Measurements from ENCODE around the gene MDFI.

The MDFI gene

DNA sequence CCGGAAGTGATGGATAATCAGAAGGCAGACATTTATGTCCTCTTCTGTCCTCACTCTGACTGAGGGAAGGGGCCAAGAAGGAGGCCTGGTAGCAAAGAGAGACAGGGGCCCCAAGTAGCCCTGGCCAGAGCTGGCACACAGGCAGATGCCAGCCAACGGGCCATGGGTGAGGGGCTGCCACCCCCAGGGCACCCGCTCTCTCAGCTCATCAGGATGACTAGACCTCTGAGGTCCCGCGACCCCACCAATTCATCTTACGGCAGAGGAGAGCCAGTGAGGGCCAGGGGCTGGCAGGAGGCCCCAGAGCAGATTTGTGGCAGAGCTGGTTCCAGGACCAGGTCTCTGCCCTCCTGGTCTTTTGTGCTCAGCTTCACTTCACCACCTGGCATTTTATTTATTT is 43.1 kb upstream of the MDFI start:
- Histone ChIP-seq H3K9ac (ENCODE audit: low read length) (no peak overlapping the region), H3K9me2 (ENCODE audit: low read depth, low read length) (no peaks in the 10 kb centered on the region), H2AFZ (ENCODE audit: low read length) (no peak overlapping the region), H3K9me3 (ENCODE audit: low read length) (no peaks in the 10 kb centered on the region), H3K79me2 (ENCODE audit: insufficient read depth, low read length) (no peaks in the 10 kb centered on the region), H3K36me3 (ENCODE audit: insufficient read depth, low read length) (no peaks in the 10 kb centered on the region), H3K27ac (ENCODE audit: low read depth, low read length, poor library complexity, severe bottlenecking) (no peak overlapping the region), H4K20me1 (ENCODE audit: insufficient read depth, low read length) (no peaks in the 10 kb centered on the region), H3K4me2 (ENCODE audit: low read length) (no peak overlapping the region), H3F3A (ENCODE audit: insufficient read depth, low read length) (no peaks in the 10 kb centered on the region), H3K4me1 (ENCODE audit: insufficient read depth, low read length, severe bottlenecking) (no peaks in the 10 kb centered on the region), H3K4me3 (ENCODE audit: low read depth, low read length, poor library complexity, severe bottlenecking) (no peak overlapping the region), H3K27me3 (ENCODE audit: insufficient read depth, low read length) (no peaks in the 10 kb centered on the region)
- TF ChIP-seq EZH2 (IDR thresholded peaks at IDR 0.05; ENCODE audit: borderline replicate concordance, low read length), result no peak
- TF ChIP-seq, protein P1, sequence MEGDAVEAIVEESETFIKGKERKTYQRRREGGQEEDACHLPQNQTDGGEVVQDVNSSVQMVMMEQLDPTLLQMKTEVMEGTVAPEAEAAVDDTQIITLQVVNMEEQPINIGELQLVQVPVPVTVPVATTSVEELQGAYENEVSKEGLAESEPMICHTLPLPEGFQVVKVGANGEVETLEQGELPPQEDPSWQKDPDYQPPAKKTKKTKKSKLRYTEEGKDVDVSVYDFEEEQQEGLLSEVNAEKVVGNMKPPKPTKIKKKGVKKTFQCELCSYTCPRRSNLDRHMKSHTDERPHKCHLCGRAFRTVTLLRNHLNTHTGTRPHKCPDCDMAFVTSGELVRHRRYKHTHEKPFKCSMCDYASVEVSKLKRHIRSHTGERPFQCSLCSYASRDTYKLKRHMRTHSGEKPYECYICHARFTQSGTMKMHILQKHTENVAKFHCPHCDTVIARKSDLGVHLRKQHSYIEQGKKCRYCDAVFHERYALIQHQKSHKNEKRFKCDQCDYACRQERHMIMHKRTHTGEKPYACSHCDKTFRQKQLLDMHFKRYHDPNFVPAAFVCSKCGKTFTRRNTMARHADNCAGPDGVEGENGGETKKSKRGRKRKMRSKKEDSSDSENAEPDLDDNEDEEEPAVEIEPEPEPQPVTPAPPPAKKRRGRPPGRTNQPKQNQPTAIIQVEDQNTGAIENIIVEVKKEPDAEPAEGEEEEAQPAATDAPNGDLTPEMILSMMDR (IDR thresholded peaks at IDR 0.05; ENCODE audit: low read length), result no peak

DNA sequence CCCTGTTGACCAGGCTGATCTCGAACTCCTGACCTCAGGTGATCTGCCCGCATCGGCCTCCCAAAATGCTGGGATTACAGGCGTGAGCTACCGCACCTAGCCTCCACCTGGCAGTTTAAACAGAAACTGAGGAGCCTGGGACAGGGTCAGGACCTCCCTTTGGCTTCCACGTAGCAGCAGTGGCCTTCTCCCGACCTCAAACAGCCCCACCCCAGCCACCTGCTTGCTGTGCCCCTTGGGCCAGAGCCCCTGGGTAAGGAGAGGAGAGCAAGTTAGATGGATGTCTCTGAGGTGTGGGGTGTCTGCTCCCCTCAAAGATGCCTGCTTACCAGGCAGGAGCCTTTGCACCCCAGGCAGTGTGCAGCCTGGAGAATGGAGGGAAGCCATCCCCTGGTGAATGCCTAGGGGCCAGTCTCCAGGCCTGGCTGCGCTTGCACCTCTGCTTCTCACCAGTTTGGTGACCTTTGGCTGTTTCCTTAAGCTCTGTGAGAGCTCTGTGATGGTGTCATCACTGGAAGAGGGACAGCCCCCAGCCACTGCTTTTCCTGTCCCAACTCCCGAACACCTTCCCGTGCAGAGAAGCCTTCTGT is 42.1 kb upstream of the MDFI start:
- H3K27ac ChIP-seq (ENCODE audit: low read depth, low read length, poor library complexity, severe bottlenecking), result no peak overlapping the region
- no peak overlapping the region for H2AFZ ChIP-seq (ENCODE audit: low read length)
- H3K27me3 ChIP-seq (ENCODE audit: insufficient read depth, low read length), result no peaks in the 10 kb centered on the region
- no peaks in the 10 kb centered on the region for H3K9me3 ChIP-seq (ENCODE audit: low read length)
- H3K36me3 ChIP-seq (ENCODE audit: insufficient read depth, low read length), result no peaks in the 10 kb centered on the region
- H3K4me3 ChIP-seq (ENCODE audit: low read depth, low read length, poor library complexity, severe bottlenecking), result no peak overlapping the region
- H3K4me2 ChIP-seq (ENCODE audit: low read length), result no peak overlapping the region
- no peaks in the 10 kb centered on the region for H3F3A ChIP-seq (ENCODE audit: insufficient read depth, low read length)
- no peaks in the 10 kb centered on the region for H3K79me2 ChIP-seq (ENCODE audit: insufficient read depth, low read length)
- no peak overlapping the region for H3K9ac ChIP-seq (ENCODE audit: low read length)
- H4K20me1 ChIP-seq (ENCODE audit: insufficient read depth, low read length), result no peaks in the 10 kb centered on the region
- TF ChIP-seq, protein P1 (IDR thresholded peaks at IDR 0.05; ENCODE audit: low read length), result no peak
- TF ChIP-seq EZH2 (IDR thresholded peaks at IDR 0.05; ENCODE audit: borderline replicate concordance, low read length), result no peak
- H3K4me1 ChIP-seq (ENCODE audit: insufficient read depth, low read length, severe bottlenecking), result no peaks in the 10 kb centered on the region
- H3K9me2 ChIP-seq (ENCODE audit: low read depth, low read length), result no peaks in the 10 kb centered on the region

DNA sequence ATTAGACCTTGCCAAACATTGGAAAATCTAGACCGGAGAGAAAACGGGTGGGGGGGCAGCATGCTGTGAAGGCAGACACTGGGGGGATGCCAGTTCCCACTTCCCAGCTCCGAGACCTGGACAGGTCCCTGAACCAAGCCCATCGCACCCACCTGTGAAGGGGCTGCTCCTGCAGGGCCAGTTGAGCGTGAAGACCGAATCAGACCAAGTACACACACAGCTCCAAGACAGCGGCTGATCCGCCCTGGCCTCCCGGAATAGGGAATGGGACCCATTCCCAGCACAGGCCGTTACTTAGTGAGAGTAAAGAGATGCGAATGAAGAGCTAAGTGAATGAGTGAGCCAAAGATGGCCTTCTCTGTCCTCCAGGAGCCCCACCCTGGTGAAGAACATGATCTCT is 41.5 kb upstream of the MDFI start:
- H3K4me3 ChIP-seq (ENCODE audit: low read depth, low read length, poor library complexity, severe bottlenecking), result no peak overlapping the region
- no peak overlapping the region for H2AFZ ChIP-seq (ENCODE audit: low read length)
- no peaks in the 10 kb centered on the region for H3K79me2 ChIP-seq (ENCODE audit: insufficient read depth, low read length)
- H3K4me2 ChIP-seq (ENCODE audit: low read length), result no peak overlapping the region
- no peaks in the 10 kb centered on the region for H3K4me1 ChIP-seq (ENCODE audit: insufficient read depth, low read length, severe bottlenecking)
- H3K9me2 ChIP-seq (ENCODE audit: low read depth, low read length), result no peaks in the 10 kb centered on the region
- H3K9ac ChIP-seq (ENCODE audit: low read length), result no peak overlapping the region
- H3K27ac ChIP-seq (ENCODE audit: low read depth, low read length, poor library complexity, severe bottlenecking), result no peak overlapping the region
- no peaks in the 10 kb centered on the region for H3K27me3 ChIP-seq (ENCODE audit: insufficient read depth, low read length)
- H4K20me1 ChIP-seq (ENCODE audit: insufficient read depth, low read length), result no peaks in the 10 kb centered on the region
- H3K9me3 ChIP-seq (ENCODE audit: low read length), result no peaks in the 10 kb centered on the region
- H3F3A ChIP-seq (ENCODE audit: insufficient read depth, low read length), result no peaks in the 10 kb centered on the region
- no peak for TF ChIP-seq EZH2 (IDR thresholded peaks at IDR 0.05; ENCODE audit: borderline replicate concordance, low read length)
- TF ChIP-seq, protein P1 (IDR thresholded peaks at IDR 0.05; ENCODE audit: low read length), result no peak
- H3K36me3 ChIP-seq (ENCODE audit: insufficient read depth, low read length), result no peaks in the 10 kb centered on the region

Data from OCI-LY1 (cell line).